ENCODE measurements around the gene PLD4.
"Not testable (repeated sequence)": the region's sequence is repeated elsewhere in the genome, so short reads cannot be mapped to it uniquely, and the experiment has no call there.

The PLD4 gene

GRCh38 chr14:104924421-104925213, at the start of gene PLD4:
TSS of gene PLD4 (plus strand) at chr14:104924879. CDS start at chr14:104927141, 2,262 bp downstream.
- DNase-seq (ENCODE audit: low read depth), result no peak

- DNase-seq (ENCODE audit: low read depth), result no peak
These were observed 49.3 kb upstream of the PLD4 start for GRCh38 chr14:104875412-104875751.

GRCh38 chr14:104875811-104876210, 48.9 kb upstream of the PLD4 start:
- no peak for DNase-seq (ENCODE audit: low read depth)

GRCh38 chr14:104876251-104876699, 48.4 kb upstream of the PLD4 start:
- peak; percentile 33 for DNase-seq (ENCODE audit: low read depth)

- no peak for DNase-seq (ENCODE audit: low read depth)
These were observed 47.4 kb upstream of the PLD4 start for GRCh38 chr14:104877066-104877805.

GRCh38 chr14:104877806-104878550, 46.7 kb upstream of the PLD4 start:
- no peak for DNase-seq (ENCODE audit: low read depth)

GRCh38 chr14:104878582-104878981, 46.1 kb upstream of the PLD4 start:
- DNase-seq (ENCODE audit: low read depth), result no peak

- no peak for DNase-seq (ENCODE audit: low read depth)
These were observed 45.3 kb upstream of the PLD4 start for GRCh38 chr14:104879201-104879982.

- DNase-seq (ENCODE audit: low read depth), result no peak
These were observed 44.6 kb upstream of the PLD4 start for GRCh38 chr14:104879983-104880565.

- no peak for DNase-seq (ENCODE audit: low read depth)
These were observed 44.0 kb upstream of the PLD4 start for GRCh38 chr14:104880584-104881210.

GRCh38 chr14:104881369-104881979, 43.2 kb upstream of the PLD4 start:
- no peak for DNase-seq (ENCODE audit: low read depth)

GRCh38 chr14:104882325-104882973, 42.2 kb upstream of the PLD4 start:
- DNase-seq (ENCODE audit: low read depth), result no peak

GRCh38 chr14:104882991-104883660, 41.6 kb upstream of the PLD4 start:
- no peak for DNase-seq (ENCODE audit: low read depth)

GRCh38 chr14:104883681-104884361, 40.9 kb upstream of the PLD4 start:
- no peak for DNase-seq (ENCODE audit: low read depth)

GRCh38 chr14:104884381-104884780, 40.3 kb upstream of the PLD4 start:
- DNase-seq (ENCODE audit: low read depth), result not testable (repeated sequence)

- no peak for DNase-seq (ENCODE audit: low read depth)
These were observed 39.4 kb upstream of the PLD4 start for GRCh38 chr14:104885031-104885972.

- DNase-seq (ENCODE audit: low read depth), result no peak
These were observed 38.5 kb upstream of the PLD4 start for GRCh38 chr14:104885973-104886689.
